Hypothalamus (tissue), 51 donors: Measurements from ENCODE around the gene VCAM1.
"Not testable (repeated sequence)": the region's sequence is repeated elsewhere in the genome, so short reads cannot be mapped to it uniquely, and the experiment has no call there.

Experiments
- DNase-seq, 51 donors: peaks; one replicate each; lab custom pipeline; 2025; lab: John Stamatoyannopoulos, UW

VCAM1 gene

DNA sequence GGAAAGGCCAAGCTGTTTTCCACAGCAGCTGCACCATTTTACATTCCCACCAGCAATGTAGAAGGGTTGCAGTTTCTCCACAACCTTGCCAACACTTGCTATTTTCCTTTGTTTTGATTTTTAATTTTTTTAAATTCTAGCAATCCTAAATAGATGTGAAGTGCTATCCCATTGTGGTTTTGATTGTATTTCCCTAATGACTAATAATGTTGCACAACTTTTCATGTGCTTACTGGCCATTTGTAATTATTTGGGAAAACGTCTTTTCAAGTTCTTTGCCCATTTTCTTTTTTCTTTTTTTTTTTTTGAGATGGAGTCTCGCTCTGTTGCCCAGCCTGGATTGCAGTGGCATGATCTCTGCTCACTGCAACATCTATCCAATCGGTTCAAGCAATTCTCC lies 53.9 kb downstream of the VCAM1 start:
- DNase-seq: no peak

DNA sequence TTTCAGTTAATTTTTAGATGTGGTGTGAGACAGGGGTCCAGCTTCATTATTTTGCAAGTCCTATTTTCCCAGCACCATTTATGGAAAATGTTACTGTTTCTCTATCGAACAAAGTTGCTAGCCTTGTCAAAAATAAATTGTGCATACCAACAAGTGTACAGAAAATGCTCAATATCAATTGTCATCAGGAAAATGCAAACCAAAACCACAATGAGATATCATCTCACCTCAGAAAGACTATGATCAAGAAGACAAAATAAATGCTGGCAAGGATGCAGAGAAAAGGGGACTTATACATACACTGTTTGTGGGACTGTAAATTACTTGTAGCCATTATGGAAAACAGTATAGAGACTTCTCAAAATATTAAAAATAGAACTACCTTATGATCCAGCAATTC lies 54.8 kb downstream of the VCAM1 start:
- DNase-seq: no peak

DNA sequence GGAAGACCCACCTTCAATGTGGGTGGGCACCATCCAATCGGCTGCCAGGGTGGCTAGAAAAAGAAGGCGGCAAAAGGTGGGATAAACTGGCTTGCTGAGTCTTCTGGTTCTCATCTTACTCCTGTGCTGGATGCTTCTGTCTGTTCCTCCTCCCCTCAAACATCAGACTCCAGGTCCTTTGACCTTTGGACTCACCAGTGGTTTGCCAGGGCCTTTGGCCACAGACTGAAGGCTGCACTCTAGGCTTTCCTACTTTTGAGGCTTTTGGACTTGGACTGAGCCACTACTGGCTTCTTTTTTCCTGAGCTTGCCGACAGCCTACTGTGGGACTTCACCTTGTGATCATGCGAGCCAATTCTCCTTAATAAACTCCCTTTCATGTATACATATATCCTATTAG lies 55.9 kb downstream of the VCAM1 start:
- no peak for DNase-seq

DNA sequence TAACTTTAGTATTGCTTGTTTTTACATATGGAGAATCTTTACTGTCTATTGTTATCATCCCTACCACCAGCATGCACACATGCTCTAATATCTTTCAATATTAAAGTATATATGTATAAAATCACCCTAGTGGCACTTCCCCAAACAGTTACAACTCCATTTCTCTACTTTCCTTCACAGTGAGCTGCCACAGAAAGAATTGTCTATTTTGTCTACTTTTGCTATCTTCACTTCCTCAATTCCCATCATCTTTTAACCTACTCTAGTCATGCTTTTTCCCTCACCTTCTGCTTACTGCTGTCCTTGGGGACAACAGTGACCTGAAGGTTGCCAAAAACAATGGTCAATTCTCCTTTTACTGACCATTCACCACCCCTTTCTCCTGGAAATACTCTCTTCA lies 59.2 kb downstream of the VCAM1 start:
- DNase-seq: no peak

DNA sequence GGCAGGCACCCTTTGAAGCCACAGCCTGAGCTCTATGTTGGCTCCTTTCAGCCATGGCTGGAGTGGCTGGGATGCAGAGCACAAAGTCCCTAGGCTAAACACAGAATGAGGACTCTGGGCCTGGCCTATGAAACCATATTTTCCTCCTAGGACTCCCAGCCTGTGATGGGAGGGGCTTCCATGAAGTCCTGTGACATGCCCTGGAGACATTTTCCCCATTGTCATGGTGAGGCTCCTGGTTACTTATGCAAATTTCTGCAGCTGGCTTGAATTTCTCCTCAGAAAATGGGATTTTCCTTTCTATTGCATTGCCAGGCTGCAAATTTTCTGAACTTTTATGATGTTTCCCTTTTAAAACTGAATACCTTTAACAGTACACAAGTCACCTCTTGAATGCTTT lies 61.3 kb downstream of the VCAM1 start:
- no peak for DNase-seq

DNA sequence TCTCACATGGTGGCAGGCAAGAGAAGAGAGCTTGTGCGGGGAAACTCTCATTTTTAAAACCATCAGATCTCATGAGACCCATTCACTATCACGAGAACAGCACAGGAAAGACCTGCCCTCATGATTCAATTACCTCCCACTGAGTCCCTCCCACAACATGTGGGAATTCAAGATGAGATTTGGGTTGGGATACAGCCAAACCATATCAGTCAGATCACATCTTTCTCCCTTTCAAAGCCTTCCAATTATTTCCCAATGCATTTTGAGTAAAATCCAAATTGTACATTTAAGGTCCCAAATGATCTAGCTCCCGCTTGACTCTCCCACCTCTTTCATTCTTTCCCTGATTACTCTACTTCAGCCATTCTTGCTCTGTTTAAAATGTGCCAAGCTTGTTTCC lies 62.2 kb downstream of the VCAM1 start:
- not testable (repeated sequence) for DNase-seq

DNA sequence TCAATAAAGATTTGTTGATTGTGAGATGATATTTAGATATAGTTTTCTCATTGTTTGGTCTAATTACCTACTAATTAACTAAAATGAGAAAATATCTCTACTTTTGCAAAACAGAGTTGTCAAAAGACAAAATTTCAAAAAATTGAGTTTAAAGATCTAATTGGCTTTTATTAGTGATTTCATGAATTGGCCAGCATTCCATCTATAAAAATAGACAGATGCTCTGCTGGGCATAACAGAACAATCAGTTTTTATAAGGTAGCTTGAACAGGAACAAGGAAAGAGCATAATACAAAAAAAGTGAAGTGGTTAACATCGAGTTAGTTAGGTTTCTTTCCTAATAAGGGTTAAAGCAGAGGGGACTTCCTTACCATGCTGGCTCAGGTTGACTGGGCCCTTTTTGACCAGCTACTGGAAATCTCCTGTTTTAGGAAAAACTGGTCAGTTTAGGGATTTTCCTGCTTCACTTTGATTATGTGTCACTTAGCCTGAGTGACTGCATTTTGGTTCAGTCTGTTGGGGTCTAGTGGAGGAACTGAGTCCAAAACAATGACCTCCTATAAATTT lies 63.0 kb downstream of the VCAM1 start:
- no peak for DNase-seq

DNA sequence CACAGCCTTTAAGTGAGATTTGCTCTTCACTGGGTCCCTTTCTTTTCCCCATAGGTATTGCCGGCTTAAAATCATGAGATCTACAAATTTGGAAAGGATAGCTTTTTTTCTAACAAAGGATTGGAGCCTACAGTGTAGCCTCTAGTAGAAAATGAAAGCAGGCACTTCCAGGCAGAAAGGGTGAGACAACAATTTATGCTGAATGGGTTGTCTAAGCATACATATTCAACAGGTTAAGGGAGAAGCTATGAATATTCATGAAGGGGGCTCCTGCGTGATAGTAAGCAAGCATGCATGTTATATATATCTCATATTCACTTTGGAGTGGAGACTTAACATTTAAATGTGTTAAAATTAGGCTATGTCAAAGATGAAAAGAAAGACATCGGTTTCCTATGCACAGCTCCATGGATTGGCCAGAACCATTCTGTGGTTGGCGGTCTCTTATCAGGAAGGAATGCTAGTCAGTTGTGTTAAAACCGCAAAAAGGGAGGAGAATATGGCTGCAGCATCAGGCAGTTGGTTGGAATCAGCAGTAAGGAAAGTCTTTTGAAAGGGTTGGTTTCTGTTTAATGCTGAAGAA lies 66.0 kb downstream of the VCAM1 start:
- DNase-seq: no peak

DNA sequence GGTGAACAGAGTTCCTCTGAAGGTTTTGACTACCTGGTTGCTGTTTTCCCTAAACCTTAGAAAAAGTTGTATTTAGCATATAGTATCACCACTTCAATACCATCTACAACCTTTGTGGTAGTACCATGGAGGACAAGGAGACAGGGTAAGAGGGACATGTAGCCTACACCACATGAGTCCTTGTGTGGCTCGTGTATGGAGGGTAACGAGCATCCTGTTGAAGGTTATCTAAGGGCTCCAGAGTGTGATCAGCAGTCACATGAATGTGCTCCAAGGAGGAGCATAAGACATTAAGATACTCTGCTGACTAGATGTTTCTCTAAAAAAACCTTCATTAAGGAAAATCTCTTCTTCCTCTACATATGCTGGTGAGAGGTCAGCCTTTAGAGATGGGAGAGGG lies 67.3 kb downstream of the VCAM1 start:
- DNase-seq: no peak
